Activated CD8-positive, alpha-beta memory T cell treated with anti-CD3 and anti-CD28 coated beads for 4 hours (primary cell): ENCODE results near the gene FTCD.

Experiments used
- DNase-seq, 2 donors: peaks; one replicate each; pipeline ENCODE4 v3.0.0-alpha.2; 2020; ENCODE audit warnings: low read depth in 2 of 2

FTCD gene

GRCh38 chr21:46124083-46124925 lies 31.1 kb downstream of the FTCD start:
- no peak for DNase-seq

DNA sequence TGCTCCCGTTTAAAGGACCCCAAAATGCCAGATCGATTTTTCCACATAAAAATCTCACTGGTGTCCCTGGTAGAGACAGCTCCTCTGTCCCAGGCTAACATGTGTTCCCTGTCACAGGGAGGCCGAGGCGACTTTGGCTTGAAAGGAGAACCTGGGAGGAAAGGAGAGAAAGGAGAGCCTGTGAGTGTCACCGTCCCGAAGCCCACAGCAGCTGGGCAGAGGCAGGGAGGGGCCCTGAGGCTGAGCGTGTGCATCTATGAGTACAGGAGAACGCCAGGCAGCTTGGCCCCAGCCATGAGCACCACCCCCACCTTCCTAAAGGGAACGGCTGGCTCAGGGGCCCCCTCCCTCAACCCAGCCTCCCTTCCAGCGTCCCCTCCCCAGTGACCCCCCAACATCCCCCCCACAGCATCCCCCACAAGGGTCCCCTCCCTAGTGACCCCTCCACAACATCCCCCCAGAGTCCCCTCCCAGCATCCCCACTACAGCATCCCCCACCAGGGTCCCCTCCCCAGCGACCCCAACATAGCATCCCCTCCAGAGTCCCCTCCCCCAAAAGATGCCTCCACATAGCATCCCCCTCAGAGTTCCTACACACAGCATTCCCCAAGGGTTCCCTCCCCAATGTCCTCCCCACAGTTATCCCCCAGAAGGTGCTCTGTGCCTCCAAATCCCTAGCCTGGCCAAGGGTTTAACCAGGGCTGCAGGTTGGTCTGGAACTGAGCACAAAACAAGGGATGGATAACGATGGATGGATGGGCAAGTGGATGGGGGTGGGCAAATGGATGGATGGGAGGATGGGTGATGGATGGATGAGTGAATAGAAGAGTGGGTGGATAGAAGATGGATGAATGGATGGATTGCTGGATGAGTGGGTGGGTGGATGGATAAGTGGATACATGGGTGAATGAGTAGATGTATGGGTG lies 32.4 kb downstream of the FTCD start:
- no peak for DNase-seq

DNA sequence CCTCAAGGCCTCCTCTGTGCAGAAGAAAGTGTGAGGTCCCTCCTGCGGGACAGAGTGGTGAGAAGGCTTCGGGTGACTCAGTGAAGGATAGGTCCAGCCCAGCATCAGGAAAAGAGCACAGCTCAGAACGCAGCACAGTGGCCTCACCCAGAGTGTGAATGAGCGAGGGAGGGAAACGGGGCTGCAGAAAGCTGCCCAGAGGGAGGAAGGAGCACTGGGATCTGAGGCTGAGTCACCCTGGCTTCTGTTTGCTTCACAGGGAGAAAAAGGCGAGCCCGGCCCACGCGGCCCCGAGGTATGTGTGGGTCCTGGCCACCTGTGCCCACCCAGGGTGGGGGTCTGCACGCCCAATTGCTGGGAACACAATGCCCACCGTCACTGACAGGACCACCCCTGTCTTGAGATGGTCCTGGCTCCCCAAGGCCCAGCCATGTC lies 33.1 kb downstream of the FTCD start:
- DNase-seq = no peak

DNA sequence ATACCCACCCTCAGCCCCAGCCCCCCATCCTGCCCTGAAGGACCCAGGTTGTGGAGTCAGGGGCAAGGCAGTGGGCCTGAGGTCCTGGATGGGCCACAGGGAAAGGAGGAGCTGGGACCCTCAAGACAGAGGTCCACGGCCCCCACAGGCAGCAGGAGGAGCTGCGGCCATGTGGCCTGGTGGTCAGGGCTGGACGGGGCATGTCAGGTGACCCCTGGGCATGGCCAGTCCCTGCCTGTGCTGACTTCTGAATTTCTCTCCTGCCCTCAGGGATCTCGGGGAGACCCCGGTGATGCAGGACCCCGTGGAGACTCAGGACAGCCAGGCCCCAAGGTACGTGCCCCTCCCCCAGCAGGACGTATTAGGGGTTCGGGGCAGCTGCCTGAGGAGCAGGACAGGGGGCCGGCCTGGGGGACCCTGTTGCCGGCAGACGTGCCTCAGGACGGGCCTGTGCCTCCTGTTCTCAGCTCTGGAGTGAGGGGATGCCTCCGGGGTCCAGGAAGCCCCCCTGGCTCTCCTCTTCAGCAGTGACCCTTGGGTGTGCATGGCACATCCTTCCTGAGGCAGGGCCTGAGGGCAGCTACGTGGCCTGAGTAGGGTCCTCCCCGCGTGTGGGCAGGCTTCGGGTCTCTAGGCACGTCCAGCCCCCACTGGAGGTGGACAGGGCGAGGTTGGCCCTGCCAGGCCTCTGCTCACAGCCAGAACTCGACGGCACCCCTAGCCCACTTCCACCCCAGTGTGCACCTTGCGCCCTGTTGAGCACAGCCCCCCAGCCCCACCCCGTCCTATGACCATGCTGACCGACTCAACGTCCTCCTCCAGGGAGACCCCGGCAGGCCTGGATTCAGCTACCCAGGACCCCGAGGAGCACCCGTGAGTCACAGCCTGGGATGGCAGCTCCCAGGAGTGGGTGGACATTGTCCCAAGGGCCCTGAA lies 33.8 kb downstream of the FTCD start:
- DNase-seq = no peak

- no peak for DNase-seq
These were observed 34.8 kb downstream of the FTCD start for GRCh38 chr21:46120301-46121285.

- no peak for DNase-seq
These were observed 35.6 kb downstream of the FTCD start for GRCh38 chr21:46119637-46120271.

- DNase-seq = no peak
These were observed 36.2 kb downstream of the FTCD start for GRCh38 chr21:46119144-46119636.

GRCh38 chr21:46118316-46119143 lies 36.8 kb downstream of the FTCD start:
- no peak for DNase-seq

- no peak for DNase-seq
These were observed 37.6 kb downstream of the FTCD start for GRCh38 chr21:46117586-46118315.

DNA sequence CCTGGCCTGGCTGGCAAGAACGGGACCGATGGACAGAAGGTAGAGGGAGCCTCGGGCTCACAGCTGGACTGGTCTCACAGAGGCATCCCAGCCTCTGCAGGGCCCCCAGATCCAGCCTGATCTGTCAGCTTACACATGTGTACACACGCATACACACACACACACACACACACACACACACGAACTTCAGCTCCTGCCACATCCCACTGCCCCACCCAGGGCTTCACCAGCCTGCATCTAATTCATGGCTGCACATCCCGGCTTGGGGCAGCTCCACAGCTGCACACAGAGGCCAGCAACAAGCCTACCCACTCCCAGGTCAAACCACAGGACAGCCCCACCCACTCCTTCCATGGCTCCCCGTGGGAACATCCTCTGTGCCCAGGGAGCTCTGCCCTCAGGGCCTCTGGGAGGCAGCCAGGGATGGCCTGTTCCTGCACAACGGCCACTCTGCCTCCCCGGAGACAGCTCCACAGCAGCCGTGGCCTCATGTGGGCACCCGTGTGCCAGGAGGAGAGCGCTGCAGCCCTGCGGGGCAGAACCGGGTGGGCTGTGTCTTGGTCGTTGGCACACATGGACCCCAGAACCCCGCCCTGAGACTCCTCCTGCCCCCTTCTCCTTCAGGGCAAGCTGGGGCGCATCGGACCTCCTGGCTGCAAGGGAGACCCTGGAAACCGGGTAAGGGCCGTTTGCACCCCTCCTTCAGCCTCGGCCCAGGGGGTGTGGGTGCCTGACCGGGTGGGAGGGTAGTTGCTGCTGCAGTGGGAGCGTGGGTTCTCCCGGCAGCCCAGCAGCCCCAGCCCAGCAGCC lies 38.4 kb downstream of the FTCD start:
- DNase-seq = no peak

DNA sequence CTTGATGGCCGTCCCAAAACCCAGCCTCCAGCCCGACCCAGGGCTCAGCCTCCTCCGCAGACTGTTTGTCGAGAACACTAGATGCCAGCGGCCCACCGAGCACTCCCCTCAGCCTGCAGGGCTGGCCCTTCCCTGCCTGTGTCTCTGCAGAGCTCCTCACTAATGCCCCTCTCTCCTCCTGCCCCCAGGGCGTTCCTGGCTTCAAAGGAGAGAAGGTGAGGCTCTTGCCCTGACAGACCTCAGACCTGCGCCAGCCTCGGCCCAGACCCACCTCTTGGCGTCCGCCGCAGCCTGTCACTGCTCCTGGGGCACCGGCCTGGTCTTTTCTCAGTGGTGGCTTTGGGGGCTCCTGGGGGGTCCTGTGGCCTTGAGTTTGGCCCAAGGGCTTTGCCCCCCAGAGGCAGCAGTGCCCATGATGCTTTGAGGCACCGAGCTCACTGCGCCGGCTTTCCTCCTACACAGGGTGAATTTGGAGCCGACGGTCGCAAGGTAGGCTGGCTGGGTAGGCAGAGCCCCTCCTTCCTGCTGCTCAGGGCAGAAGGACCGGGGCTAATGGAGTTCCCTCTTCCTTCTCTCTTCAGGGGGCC lies 39.1 kb downstream of the FTCD start:
- no peak for DNase-seq

DNA sequence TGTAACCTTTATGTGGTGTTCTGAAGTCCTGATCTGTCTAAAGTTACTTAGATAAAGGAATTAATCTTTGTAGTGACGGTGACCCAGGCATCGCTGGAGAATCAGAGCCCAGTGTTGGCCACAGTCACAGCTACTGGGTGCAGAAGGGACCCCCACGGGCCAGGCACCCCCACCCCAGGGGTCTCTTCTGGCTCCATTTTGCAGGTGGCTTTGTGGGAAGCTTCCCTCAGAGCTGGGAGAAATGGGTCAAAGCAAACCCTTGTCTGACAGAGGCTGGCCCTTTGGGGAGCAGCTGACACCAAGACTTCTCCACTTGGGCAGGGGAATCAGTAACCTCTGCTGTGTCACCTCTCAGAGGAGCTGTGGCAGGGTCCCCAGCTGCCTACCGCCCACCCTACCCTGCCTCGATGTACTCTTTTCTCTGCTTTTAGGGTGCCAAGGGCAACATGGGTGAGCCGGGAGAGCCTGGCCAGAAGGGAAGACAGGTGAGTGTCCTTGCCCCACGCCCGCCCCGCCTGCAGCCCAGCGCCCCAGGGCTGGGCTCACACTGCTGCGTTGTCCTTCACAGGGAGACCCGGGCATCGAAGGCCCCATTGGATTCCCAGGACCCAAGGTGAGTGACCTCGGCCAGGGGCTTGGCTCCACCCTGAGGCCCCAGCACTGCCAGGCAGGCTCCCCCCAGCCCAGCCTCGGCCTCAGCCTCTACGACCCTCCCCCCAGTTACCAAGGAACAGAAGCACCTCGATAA lies 39.8 kb downstream of the FTCD start:
- DNase-seq = no peak

- DNase-seq = no peak
These were observed 40.4 kb downstream of the FTCD start for GRCh38 chr21:46114963-46115362.

GRCh38 chr21:46113497-46114176 lies 41.7 kb downstream of the FTCD start:
- DNase-seq = no peak

GRCh38 chr21:46112725-46113215 lies 42.6 kb downstream of the FTCD start:
- DNase-seq = no peak
